Measurements from ENCODE around the gene INPP5A.

GRCh38 chr10:132712743-132713142, 175.2 kb downstream of the INPP5A start:
- TF ChIP-seq CTCF (IDR thresholded peaks at IDR 0.05 in 8 of 11, conservative IDR thresholded peaks at IDR 0.05 in 3 of 11) (no peak), POLR2AphosphoS5 (IDR thresholded peaks at IDR 0.05) (no peak), POLR2A (IDR thresholded peaks at IDR 0.05) (no peak)
